ENCODE measurements around the gene ACAA2.

- no peak for TF ChIP-seq POLR2A (IDR thresholded peaks at IDR 0.05)
- no peak for TF ChIP-seq CTCF (IDR thresholded peaks at IDR 0.05)
Measured at GRCh38 chr18:49847524-49847923, 34.2 kb upstream of the ACAA2 start.
